NCI-H345 (cell line): ENCODE measurements around the gene SLIT3.

Source experiments
- DNase-seq: peaks from one replicate; lab custom pipeline; 2025; lab: John Stamatoyannopoulos, UW

SLIT3 gene

GRCh38 chr5:168929656-168930055 is 371.3 kb downstream of the SLIT3 start:
- DNase-seq, result no peak

GRCh38 chr5:168925160-168925559 is 375.8 kb downstream of the SLIT3 start:
- DNase-seq, result no peak

GRCh38 chr5:168921147-168921866 is 379.6 kb downstream of the SLIT3 start:
- DNase-seq, result no peak

GRCh38 chr5:168920019-168920810 is 380.7 kb downstream of the SLIT3 start:
- no peak for DNase-seq

GRCh38 chr5:168917947-168918600 is 382.9 kb downstream of the SLIT3 start:
- DNase-seq, result no peak

- DNase-seq, result no peak
Measured at GRCh38 chr5:168916852-168917251, 384.1 kb downstream of the SLIT3 start.

- DNase-seq, result no peak
Measured at GRCh38 chr5:168916266-168916665, 384.7 kb downstream of the SLIT3 start.

- no peak for DNase-seq
Measured at GRCh38 chr5:168914491-168914890, 386.4 kb downstream of the SLIT3 start.

- no peak for DNase-seq
Measured at GRCh38 chr5:168910874-168911273, 390.1 kb downstream of the SLIT3 start.

GRCh38 chr5:168908207-168908606 is 392.7 kb downstream of the SLIT3 start:
- DNase-seq, result no peak

GRCh38 chr5:168903061-168903460 is 397.9 kb downstream of the SLIT3 start:
- no peak for DNase-seq

GRCh38 chr5:168899673-168900072 is 401.3 kb downstream of the SLIT3 start:
- DNase-seq, result no peak

- no peak for DNase-seq
Measured at GRCh38 chr5:168899264-168899663, 401.7 kb downstream of the SLIT3 start.

- DNase-seq, result peak; percentile 61
Measured at GRCh38 chr5:168898247-168898911, 402.6 kb downstream of the SLIT3 start.

- no peak for DNase-seq
Measured at GRCh38 chr5:168897387-168898122, 403.4 kb downstream of the SLIT3 start.

- no peak for DNase-seq
Measured at GRCh38 chr5:168895295-168896071, 405.5 kb downstream of the SLIT3 start.

GRCh38 chr5:168893283-168893682 is 407.7 kb downstream of the SLIT3 start:
- DNase-seq, result no peak

GRCh38 chr5:168892618-168893186 is 408.2 kb downstream of the SLIT3 start:
- DNase-seq, result no peak

- no peak for DNase-seq
Measured at GRCh38 chr5:168890816-168891812, 409.8 kb downstream of the SLIT3 start.
